ENCODE measurements around the gene GTF2H2. TPM values are rescaled to one million over a fixed set of nuclear protein-coding genes. Genes with fewer than 3 reads are reported as not detected.
"Not testable (repeated sequence)": the region's sequence is repeated elsewhere in the genome, so short reads cannot be mapped to it uniquely, and the experiment has no call there.

Gene GTF2H2
- total RNA-seq, 6 donors from 2014 or later, result 7.5 to 46.1 (median 20.9) TPM

GRCh38 chr5:71044808-71045207 lies 22.7 kb downstream of the GTF2H2 start:
- not testable (repeated sequence) for H3K9me3 ChIP-seq; DNase-seq; H3K4me3 ChIP-seq; H3K4me1 ChIP-seq; H3K36me3 ChIP-seq; H3K27me3 ChIP-seq; H3K27ac ChIP-seq; ATAC-seq (ENCODE audit: low FRiP score in 2 of 2)
- WGBS, 2 donors, result 88% methylated on average over 1 of the region's 2 CpGs; no CpG with 5 or more reads in 1 of the 2 donors

DNA sequence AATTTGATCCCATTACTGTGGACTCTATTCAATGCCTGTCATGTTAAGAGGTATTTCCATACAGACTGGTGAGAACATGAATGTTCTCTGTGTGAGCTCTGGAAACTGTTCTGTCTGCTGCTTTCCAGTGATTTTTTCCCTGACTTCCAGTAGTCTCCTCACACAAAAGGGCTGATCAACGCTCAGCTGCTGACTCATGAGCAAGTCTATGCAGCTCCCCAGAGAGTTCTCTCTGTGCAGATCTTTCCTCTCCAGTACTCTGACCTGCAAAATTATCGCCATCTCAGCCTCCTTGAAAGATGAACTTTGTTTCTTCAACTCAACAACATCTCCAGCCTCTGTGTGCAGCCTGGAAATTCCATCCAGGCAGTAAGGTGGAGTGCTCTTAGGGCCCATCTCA lies 23.3 kb downstream of the GTF2H2 start:
- peak in 1 of 2 donors; percentile 59 for ATAC-seq (ENCODE audit: low FRiP score in 2 of 2)
- not testable (repeated sequence) for H3K4me3 ChIP-seq, H3K4me1 ChIP-seq, DNase-seq, H3K27ac ChIP-seq, H3K36me3 ChIP-seq, H3K27me3 ChIP-seq, H3K9me3 ChIP-seq
- no CpG with 5 or more reads among the region's 2 CpGs for WGBS, 2 donors

DNA sequence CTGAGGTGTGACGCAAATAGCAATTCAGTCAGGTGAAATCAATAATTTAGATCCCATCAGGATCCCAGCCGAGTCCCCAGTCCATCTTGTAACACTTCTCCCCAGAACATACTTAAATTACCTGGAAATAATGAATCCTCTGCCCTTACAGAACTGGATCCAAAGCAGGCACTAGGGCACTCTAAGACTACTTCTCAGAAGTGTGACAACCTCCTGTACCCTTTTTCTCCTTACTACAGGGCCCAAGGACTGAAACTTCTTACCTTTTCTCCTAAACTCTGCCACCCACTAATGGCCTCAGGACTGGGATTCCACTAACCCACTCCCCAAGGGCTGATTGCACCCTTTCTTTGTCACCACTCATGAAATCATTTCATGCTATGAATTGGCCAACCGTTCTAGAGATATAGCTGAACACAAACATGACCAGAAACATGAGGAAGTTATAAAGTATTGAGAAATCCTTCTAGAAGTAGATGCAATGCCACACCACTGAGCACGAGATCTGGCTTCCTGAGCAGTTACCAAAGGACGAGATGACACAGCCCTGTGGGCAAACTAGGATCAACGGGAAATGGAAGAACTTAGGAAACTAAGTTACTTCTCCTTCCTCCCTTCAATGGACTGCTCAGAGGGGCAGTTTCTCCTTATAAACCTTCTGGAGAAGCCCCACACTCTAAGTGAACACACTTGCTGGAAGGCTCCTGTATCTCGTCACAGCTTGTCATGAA lies 36.3 kb downstream of the GTF2H2 start:
- H3K9me3 ChIP-seq, H3K4me3 ChIP-seq, H3K27me3 ChIP-seq, H3K4me1 ChIP-seq, H3K36me3 ChIP-seq, DNase-seq, H3K27ac ChIP-seq: not testable (repeated sequence)
- no CpG with 5 or more reads among the region's 7 CpGs for WGBS, 2 donors
- peak; percentile 59 to 93 for ATAC-seq (ENCODE audit: low FRiP score in 2 of 2)

- not testable (repeated sequence) for H3K4me3 ChIP-seq, H3K4me1 ChIP-seq, H3K27me3 ChIP-seq, DNase-seq, H3K9me3 ChIP-seq, H3K36me3 ChIP-seq, H3K27ac ChIP-seq
- no CpG with 5 or more reads among the region's 8 CpGs for WGBS, 2 donors
- ATAC-seq (ENCODE audit: low FRiP score in 2 of 2), result peak in 1 of 2 donors; percentile 21
Measured at GRCh38 chr5:71025289-71025953, 42.1 kb downstream of the GTF2H2 start, which contains the start of gene NAIP. NAIP (minus strand) TSS chr5:71025339; CDS start chr5:71012915, 12,424 bp downstream.

GRCh38 chr5:71020643-71021042 lies 46.8 kb downstream of the GTF2H2 start:
- WGBS, 2 donors, result no CpG with 5 or more reads among the region's 6 CpGs
- ATAC-seq (ENCODE audit: low FRiP score in 2 of 2), result peak in 1 of 2 donors; percentile 44
- H3K4me1 ChIP-seq, H3K36me3 ChIP-seq, H3K27me3 ChIP-seq, H3K27ac ChIP-seq, H3K4me3 ChIP-seq, DNase-seq, H3K9me3 ChIP-seq: not testable (repeated sequence)

- not testable (repeated sequence) for DNase-seq, H3K27me3 ChIP-seq, H3K36me3 ChIP-seq, H3K27ac ChIP-seq, H3K9me3 ChIP-seq, H3K4me1 ChIP-seq, H3K4me3 ChIP-seq
- no CpG with 5 or more reads among the region's 6 CpGs for WGBS, 2 donors
- peak in 1 of 2 donors; percentile 55 for ATAC-seq (ENCODE audit: low FRiP score in 2 of 2)
Measured at GRCh38 chr5:71018376-71019005, 49.0 kb downstream of the GTF2H2 start.

- H3K27me3 ChIP-seq, result no peaks in the 10 kb centered on the region
- no peaks in the 10 kb centered on the region for H3K9me3 ChIP-seq
- WGBS, 2 donors, result 71 to 81% methylated on average over 8 of the region's 8 CpGs
- ATAC-seq (ENCODE audit: low FRiP score in 2 of 2) (no peak), DNase-seq (no peak)
- TF ChIP-seq CTCF (IDR thresholded peaks at IDR 0.05) (no peak), POLR2AphosphoS5 (IDR thresholded peaks at IDR 0.05) (no peak), POLR2A (IDR thresholded peaks at IDR 0.05) (no peak), EP300 (IDR thresholded peaks at IDR 0.05) (no peak)
- no peak overlapping the region for H3K4me3 ChIP-seq
- H3K36me3 ChIP-seq, result no peaks in the 10 kb centered on the region
- H3K4me1 ChIP-seq, result no peaks in the 10 kb centered on the region
- H3K27ac ChIP-seq, result no peak overlapping the region
Measured at GRCh38 chr5:71014176-71014575, 53.3 kb downstream of the GTF2H2 start.

- no peaks in the 10 kb centered on the region for H3K36me3 ChIP-seq
- no peaks in the 10 kb centered on the region for H3K9me3 ChIP-seq
- 88 to 89% methylated on average over 12 of the region's 12 CpGs for WGBS, 2 donors
- no peaks in the 10 kb centered on the region for H3K27me3 ChIP-seq
- no peak for TF ChIP-seq POLR2A (IDR thresholded peaks at IDR 0.05)
- no peak for TF ChIP-seq POLR2AphosphoS5 (IDR thresholded peaks at IDR 0.05)
- no peak for TF ChIP-seq CTCF (IDR thresholded peaks at IDR 0.05)
- no peak for TF ChIP-seq EP300 (IDR thresholded peaks at IDR 0.05)
- H3K27ac ChIP-seq, result no peak overlapping the region
- H3K4me1 ChIP-seq, result no peaks in the 10 kb centered on the region
- no peak for DNase-seq
- no peak for ATAC-seq (ENCODE audit: low FRiP score in 2 of 2)
- H3K4me3 ChIP-seq, result no peak overlapping the region
Measured at GRCh38 chr5:71013575-71013974, 53.9 kb downstream of the GTF2H2 start.

Data from upper lobe of left lung (tissue), 6 donors.